Measurements from ENCODE around the gene DAD1. TPM values are rescaled to one million over a fixed set of nuclear protein-coding genes. Genes with fewer than 3 reads are reported as not detected.
"Not testable (repeated sequence)": the region's sequence is repeated elsewhere in the genome, so short reads cannot be mapped to it uniquely, and the experiment has no call there.

DAD1 gene
- total RNA-seq (2021) (129 and 155 TPM in 2 replicates), Bru-seq, nascent RNA (percentile 89 among the genes with signal in this experiment), BruChase-seq, experiment 1, labeled RNA remaining after a 2-hour chase (percentile 80 among the genes with signal in this experiment), BruChase-seq, experiment 2, labeled RNA remaining after a 6-hour chase (percentile 79 among the genes with signal in this experiment)
- long read RNA-seq, transcript DAD1-201 (3 exons, 731 nt) = major isoform, 277 of 290 reads
- long read RNA-seq, partial matches to known transcripts = 7 of 290 reads
- long read RNA-seq, other reads (novel, unspliced or antisense) = 5 of 290 reads

GRCh38 chr14:22589096-22589839, at the start of gene DAD1:
TSS of gene DAD1 (minus strand) at chr14:22589224. CDS start at chr14:22589157, 67 bp downstream.
- peaks cover 34% of the 10 kb centered on the region for H3K4me1 ChIP-seq (replicated peaks; ENCODE audit: insufficient read depth)
- intact Hi-C loops (cut with micrococcal nuclease; ENCODE audit: unreplicated experiment) = loop anchor here (1.0 kb wide), 1 partner anchor 25 kb away; no protein-coding TSS in a partner anchor
- peak within 1 kb of the TSS; percentile 87 for H3K4me3 ChIP-seq
- H3K36me3 ChIP-seq (ENCODE audit: low read depth) = peaks cover 5% of the 10 kb centered on the region; the same call in 1 of the 2 replicates
- H3F3A ChIP-seq (ENCODE audit: insufficient read depth, low read depth) = peaks cover 10% of the 10 kb centered on the region; the same call in 1 of the 2 replicates
- no peaks in the 10 kb centered on the region for H3K27me3 ChIP-seq (ENCODE audit: insufficient read depth, low read depth)
- H3K9me2 ChIP-seq (ENCODE audit: insufficient read depth) = no peaks in the 10 kb centered on the region
- ChIA-PET POLR2A (ENCODE audit: unreplicated experiment) (interaction anchor here (0.5 to 2.1 kb wide), 16 partner anchors 9 to 386 kb away, joined by 3 to 13 read pairs (median 4); partner anchors contain the start of genes ABHD4 and LRP10), CTCF (interaction anchor here (0.5 to 1.4 kb wide), 8 partner anchors 10 to 480 kb away, joined by 3 to 6 read pairs (median 4); no protein-coding TSS in a partner anchor)
- peak; percentile 95 to 97 for DNase-seq
- H2AFZ ChIP-seq = peak within 1 kb of the TSS; percentile 92
- peaks cover 47% of the 10 kb centered on the region for H3K79me2 ChIP-seq (ENCODE audit: low read depth)
- TF ChIP-seq EZH2 (IDR thresholded peaks at IDR 0.05; ENCODE audit: low read depth) (no peak), CTCF (conservative IDR thresholded peaks at IDR 0.05) (no peak)
- BruUV-seq (replicated peaks) = no TSS peak
- peak within 1 kb of the TSS; percentile 79 for H3K27ac ChIP-seq
- H4K20me1 ChIP-seq (ENCODE audit: insufficient read depth) = no peaks in the 10 kb centered on the region; the same call in 1 of the 2 replicates
- H3K9me3 ChIP-seq (ENCODE audit: insufficient read depth, low read depth) = no peaks in the 10 kb centered on the region
- peak within 1 kb of the TSS; percentile 90 for H3K4me2 ChIP-seq

GRCh38 chr14:22635980-22636379, 47.0 kb upstream of the DAD1 start:
- H2AFZ ChIP-seq; H3K9me3 ChIP-seq (ENCODE audit: insufficient read depth, low read depth); H3K27me3 ChIP-seq (ENCODE audit: insufficient read depth, low read depth); H3K79me2 ChIP-seq (ENCODE audit: low read depth); H3K4me2 ChIP-seq; DNase-seq; H4K20me1 ChIP-seq (ENCODE audit: insufficient read depth); H3K36me3 ChIP-seq (ENCODE audit: low read depth); H3K27ac ChIP-seq; H3K4me1 ChIP-seq (replicated peaks; ENCODE audit: insufficient read depth); BruUV-seq (replicated peaks); H3K9me2 ChIP-seq (ENCODE audit: insufficient read depth); H3K4me3 ChIP-seq; intact Hi-C loops (cut with micrococcal nuclease; ENCODE audit: unreplicated experiment); CTCF ChIA-PET; POLR2A ChIA-PET (ENCODE audit: unreplicated experiment); H3F3A ChIP-seq (ENCODE audit: insufficient read depth, low read depth): not testable (repeated sequence)

GRCh38 chr14:22634233-22634900, 45.3 kb upstream of the DAD1 start:
- Histone ChIP-seq H3K27ac (no peak overlapping the region), H3K4me3 (no peak overlapping the region), H3K36me3 (ENCODE audit: low read depth) (no peaks in the 10 kb centered on the region), H3K79me2 (ENCODE audit: low read depth) (no peaks in the 10 kb centered on the region), H3K27me3 (ENCODE audit: insufficient read depth, low read depth) (no peaks in the 10 kb centered on the region), H3K4me2 (no peak overlapping the region), H3K4me1 (replicated peaks; ENCODE audit: insufficient read depth) (no peaks in the 10 kb centered on the region), H3K9me2 (ENCODE audit: insufficient read depth) (no peaks in the 10 kb centered on the region), H4K20me1 (ENCODE audit: insufficient read depth) (no peaks in the 10 kb centered on the region), H3F3A (ENCODE audit: insufficient read depth, low read depth) (no peaks in the 10 kb centered on the region), H2AFZ (no peak overlapping the region), H3K9me3 (ENCODE audit: insufficient read depth, low read depth) (no peaks in the 10 kb centered on the region)
- no TSS peak for BruUV-seq (replicated peaks)
- CTCF ChIA-PET = no interaction called here
- no peak for DNase-seq
- intact Hi-C loops (cut with micrococcal nuclease; ENCODE audit: unreplicated experiment) = no loop called here
- TF ChIP-seq EZH2 (IDR thresholded peaks at IDR 0.05; ENCODE audit: low read depth) (no peak), CTCF (conservative IDR thresholded peaks at IDR 0.05) (no peak)
- POLR2A ChIA-PET (ENCODE audit: unreplicated experiment) = no interaction called here
